Femur (tissue), 1 donor: Measurements from ENCODE around the gene EMSY.
A peak's percentile ranks its signal among the peaks of the same experiment; 100 is the strongest.
"Not testable (repeated sequence)": the region's sequence is repeated elsewhere in the genome, so short reads cannot be mapped to it uniquely, and the experiment has no call there.

Experiments
- DNase-seq: peaks from one replicate; pipeline ENCODE4 v3.0.0-alpha.2; 2017

EMSY gene

GRCh38 chr11:76572181-76572875 is 127.5 kb downstream of the EMSY start:
- not testable (repeated sequence) for DNase-seq

DNA sequence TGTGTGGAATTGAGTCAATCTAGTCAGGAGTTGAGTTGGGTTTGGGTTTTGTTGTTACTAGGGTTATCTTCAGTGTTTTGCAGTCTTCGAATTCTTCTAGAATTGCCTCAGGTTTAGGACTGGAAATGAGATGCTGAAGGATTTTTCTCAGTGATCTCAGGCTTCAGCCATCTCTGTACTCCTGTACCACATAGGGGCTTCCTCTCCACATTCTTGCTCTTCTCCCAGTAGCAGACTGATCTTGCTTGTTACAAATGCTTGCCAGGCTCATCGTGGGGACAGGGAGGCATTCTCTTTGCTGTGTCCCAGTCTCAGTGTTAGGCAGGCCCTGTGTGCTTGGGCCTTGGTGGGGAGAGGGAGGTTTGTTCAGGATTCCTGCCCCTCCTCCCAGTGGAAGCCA is 129.6 kb downstream of the EMSY start:
- no peak for DNase-seq

DNA sequence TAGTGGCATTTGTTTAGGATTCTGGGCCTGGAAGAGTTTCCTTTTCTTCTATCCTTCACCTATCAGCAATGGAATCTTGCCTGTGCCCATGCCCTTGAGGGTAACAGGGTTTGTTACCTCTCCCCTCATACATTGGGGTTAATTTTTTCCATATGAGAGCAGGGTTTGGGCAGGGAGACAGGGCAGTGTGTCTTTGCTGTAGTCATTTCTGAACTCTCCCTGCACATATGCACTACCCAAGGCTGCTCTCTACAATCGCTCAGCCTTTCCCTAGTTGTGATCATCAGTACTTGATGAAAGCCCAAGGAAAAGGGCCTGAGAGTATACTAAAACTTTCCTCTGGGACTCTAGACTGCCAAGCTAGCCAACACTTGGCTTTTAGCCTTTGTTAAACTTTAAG is 130.1 kb downstream of the EMSY start:
- no peak for DNase-seq

GRCh38 chr11:76577226-76577920 is 132.6 kb downstream of the EMSY start:
- peak; percentile 49 for DNase-seq

GRCh38 chr11:76577921-76578653 is 133.3 kb downstream of the EMSY start:
- no peak for DNase-seq

GRCh38 chr11:76578654-76579055 is 133.8 kb downstream of the EMSY start:
- DNase-seq: peak; percentile 77

DNA sequence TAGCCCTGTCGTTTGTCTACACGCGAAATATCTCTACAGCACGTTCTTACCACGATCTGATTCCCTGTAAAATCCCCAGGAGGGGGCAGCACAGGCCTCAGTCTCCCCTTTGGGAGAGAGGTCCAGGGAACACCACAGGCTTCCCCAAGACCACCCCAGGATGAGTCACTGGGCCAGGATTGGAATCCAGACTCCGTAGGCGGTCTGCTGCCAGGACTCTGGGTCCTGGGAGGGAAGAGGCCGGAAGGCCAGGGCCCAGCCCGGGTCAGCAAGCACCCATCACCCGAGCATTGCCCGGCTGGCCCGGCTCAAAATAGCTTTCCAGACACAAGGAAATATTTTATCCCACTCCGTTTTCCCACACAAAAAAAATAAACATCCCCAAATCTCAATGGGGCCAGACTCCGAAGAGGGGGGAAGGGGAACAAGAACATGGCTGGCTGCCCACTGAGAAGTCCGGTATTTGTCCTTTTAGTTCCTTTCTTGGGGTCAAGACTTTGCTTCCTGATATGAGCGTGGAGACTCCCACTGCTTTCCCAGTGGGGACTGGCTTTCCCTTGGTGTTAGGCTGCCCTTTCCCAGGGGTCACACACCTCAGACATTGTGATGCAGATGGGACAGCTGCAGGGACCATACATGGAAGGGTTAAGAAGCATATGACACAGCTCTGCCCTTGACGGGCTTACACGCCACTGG is 134.4 kb downstream of the EMSY start:
- DNase-seq: peak; percentile 55

GRCh38 chr11:76579752-76580151 is 134.9 kb downstream of the EMSY start:
- no peak for DNase-seq

- not testable (repeated sequence) for DNase-seq
These were observed 137.7 kb downstream of the EMSY start for GRCh38 chr11:76582471-76582870.

DNA sequence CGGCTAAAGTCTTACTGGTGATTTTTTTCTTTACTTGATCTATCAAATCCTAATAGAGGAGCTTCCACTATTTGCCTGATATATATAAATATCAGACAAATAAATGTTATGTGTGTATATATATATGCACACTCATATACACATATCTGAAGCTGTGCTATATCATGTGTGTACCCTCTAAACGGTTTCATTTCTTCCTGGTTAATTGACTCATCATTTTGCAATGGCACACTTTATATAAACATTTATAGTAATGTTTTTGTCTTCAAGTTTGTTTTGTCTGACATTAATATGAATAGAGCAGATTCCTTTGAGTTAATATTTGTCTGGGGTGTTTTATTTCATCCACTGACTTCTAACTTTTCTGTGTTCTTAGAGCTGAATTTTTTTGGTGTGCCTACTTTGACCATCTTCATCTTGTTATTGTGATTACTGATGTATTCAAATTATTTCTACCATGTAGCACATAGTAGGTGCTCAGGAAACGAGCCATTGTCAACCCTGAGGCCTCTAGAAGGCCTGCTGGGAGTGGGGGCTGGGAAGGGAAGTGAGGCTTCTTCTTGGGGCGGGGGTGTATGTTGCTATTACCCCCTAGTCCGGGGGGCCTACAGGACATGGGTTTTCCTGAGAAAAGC is 143.1 kb downstream of the EMSY start:
- no peak for DNase-seq

- peak; percentile 70 for DNase-seq
These were observed 143.9 kb downstream of the EMSY start for GRCh38 chr11:76588455-76589325.

- no peak for DNase-seq
These were observed 144.7 kb downstream of the EMSY start for GRCh38 chr11:76589477-76589876.

- no peak for DNase-seq
These were observed 145.4 kb downstream of the EMSY start for GRCh38 chr11:76589964-76590950.

DNA sequence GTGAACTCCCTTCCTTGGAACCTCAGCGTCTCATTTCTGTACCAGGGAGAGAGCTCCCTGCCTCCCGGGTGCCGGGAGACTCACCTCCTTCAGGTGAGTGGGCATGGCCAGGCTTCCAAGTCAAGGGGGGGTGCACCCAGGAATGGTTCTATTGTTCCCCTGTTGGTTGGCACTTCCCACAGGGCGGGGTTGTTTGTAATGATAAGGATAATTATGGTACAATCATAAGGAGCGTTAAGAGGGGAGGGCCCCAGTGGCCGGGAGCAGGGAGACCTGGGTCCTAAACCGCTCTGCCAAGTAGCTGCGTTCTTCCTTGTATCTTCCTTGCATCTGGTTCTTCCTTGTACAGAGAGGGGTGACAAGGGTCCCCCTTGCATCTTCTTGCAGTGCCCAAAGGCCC is 146.6 kb downstream of the EMSY start:
- no peak for DNase-seq

DNA sequence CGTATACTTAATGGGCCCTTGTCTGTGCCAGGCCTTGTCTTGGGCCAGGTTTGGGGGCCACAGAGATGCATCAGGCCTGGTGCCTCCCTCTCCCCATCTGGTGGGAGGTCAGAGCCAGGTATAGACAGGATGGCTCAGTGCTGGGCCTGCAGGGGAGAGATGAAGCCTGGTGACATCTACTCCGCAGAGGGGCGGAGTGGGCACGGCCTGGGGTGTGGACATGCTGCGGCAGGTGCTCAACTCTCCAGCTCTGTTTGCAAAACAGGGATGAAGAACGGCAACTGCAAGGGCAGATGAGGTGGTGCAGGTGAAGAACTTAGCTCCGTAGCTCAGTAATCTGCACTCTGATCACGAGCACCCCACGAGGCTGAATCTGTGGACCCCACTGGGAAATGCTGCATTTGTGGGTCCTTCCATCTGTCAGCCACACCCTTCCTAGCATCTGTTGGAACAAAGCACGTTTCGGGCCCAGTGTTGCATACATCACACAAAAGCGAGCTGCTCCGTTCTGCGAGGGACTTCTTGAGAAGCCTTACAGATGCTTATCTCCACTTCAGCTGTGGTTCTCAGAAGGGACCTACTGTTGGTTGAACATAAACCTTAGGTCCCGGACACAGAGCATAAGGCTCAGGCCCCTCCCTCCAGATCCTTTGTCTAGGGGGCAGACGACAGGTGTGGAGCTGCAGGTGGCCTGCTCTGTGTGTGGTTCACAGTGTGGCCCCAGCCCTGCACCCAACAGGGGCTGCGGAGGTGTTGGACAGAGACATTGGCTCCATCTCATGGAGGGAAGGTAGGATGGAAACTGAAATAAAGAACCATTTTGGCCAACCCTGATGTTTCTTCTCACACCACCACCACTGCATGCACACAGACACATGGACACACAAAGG is 147.5 kb downstream of the EMSY start:
- no peak for DNase-seq

GRCh38 chr11:76592961-76593360 is 148.1 kb downstream of the EMSY start:
- DNase-seq: no peak

DNA sequence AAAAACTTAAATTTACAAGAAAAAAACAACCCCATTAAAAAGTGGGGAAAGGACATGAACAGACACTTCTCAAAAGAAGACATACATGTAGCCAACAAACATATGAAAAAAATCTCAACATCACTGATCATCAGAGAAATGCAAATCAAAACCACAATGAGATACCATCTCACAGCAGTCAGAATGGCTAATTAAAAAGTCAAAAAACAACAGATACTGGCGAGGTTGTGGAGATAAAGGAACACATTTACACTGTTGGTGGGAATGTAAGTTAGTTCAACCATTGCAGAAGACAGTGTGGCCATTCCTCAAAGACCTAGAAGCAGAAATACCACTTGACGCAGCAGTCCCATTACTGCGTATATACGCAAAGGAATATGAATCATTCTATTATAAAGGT is 150.3 kb downstream of the EMSY start:
- DNase-seq: not testable (repeated sequence)

GRCh38 chr11:76596652-76597051 is 151.8 kb downstream of the EMSY start:
- DNase-seq: no peak
